CD4-positive, alpha-beta T cell (primary cell): ENCODE results near the gene ETFB. TPM values are rescaled to one million over a fixed set of nuclear protein-coding genes. Genes with fewer than 3 reads are reported as not detected.

Source experiments
- ATAC-seq: fragments of 200-7000 bp; cut with Tn5 transposase; one replicate; pipeline ENCODE4 v1.10.0; 2022; ENCODE audit warnings: mild to moderate bottlenecking; ENCODE audit not compliant: poor library complexity
- CTCF ChIA-PET: fragments of 350-600 bp; sonication (Branson Sonifier 250); formaldehyde crosslinking; loops from one replicate; lab custom pipeline; 2021; ENCODE audit warnings: antibody characterized with exemption, inconsistent platforms; lab: Charles Lee
- POLR2A ChIA-PET: fragments of 350-600 bp; sonication (Branson Sonifier 250); formaldehyde crosslinking; loops from one replicate; lab custom pipeline; 2021; ENCODE audit warnings: antibody characterized with exemption, inconsistent platforms; lab: Charles Lee
- DNase-seq, 14 experiments: peaks; one replicate each; pipeline ENCODE4 v3.0.0-alpha.2; 2013 to 2020; ENCODE audit warnings: mixed read lengths in 2 of 14
- H3K27ac ChIP-seq, 2 donors: one replicate each; pipeline versions ENCODE4 v1.5.1 to v1.7.0; 2013; ENCODE audit warnings: low read length in 2 of 2, low read depth in 1 of 2, mild to moderate bottlenecking in 1 of 2
- H3K27me3 ChIP-seq, 2 experiments: 1 replicate in 1 of 2; 2 replicates in 1 of 2; pipeline versions ENCODE4 v1.6.1 to v1.7.0; 2013; ENCODE audit warnings: low read length in 2 of 2, control low read depth in 1 of 2, mild to moderate bottlenecking in 1 of 2, moderate library complexity in 1 of 2; ENCODE audit not compliant: insufficient read depth in 2 of 2, control insufficient read depth in 1 of 2
- H3K36me3 ChIP-seq: one replicate; pipeline ENCODE4 v1.6.1; 2013; ENCODE audit warnings: low read length, control low read depth; ENCODE audit not compliant: insufficient read depth
- H3K4me1 ChIP-seq: one replicate; pipeline ENCODE4 v1.6.1; 2013; ENCODE audit warnings: low read length, control low read depth; ENCODE audit not compliant: insufficient read depth
- H3K4me3 ChIP-seq: one replicate; pipeline ENCODE4 v1.5.1; 2013; ENCODE audit warnings: mild to moderate bottlenecking, low read length, moderate library complexity
- H3K9me3 ChIP-seq, 2 experiments: 1 replicate in 1 of 2; 2 replicates in 1 of 2; pipeline versions ENCODE4 v1.6.1 to v1.7.0; 2013; ENCODE audit warnings: low read length in 2 of 2, mild to moderate bottlenecking in 2 of 2, control low read depth in 1 of 2, moderate library complexity in 1 of 2; ENCODE audit not compliant: control insufficient read depth in 1 of 2, insufficient read depth in 1 of 2
- H3K27ac Mint-ChIP-seq: one replicate; pipeline ENCODE4 v1.8.0; 2020; ENCODE audit warnings: mixed read lengths
- H3K27me3 Mint-ChIP-seq: one replicate; pipeline ENCODE4 v1.8.0; 2021; ENCODE audit warnings: mixed read lengths
- H3K36me3 Mint-ChIP-seq: one replicate; pipeline ENCODE4 v1.8.0; 2021; ENCODE audit warnings: low read depth, mixed read lengths
- H3K4me1 Mint-ChIP-seq: one replicate; pipeline ENCODE4 v1.8.0; 2021; ENCODE audit warnings: low read depth, mixed read lengths
- H3K4me3 Mint-ChIP-seq: one replicate; pipeline ENCODE4 v1.8.0; 2020; ENCODE audit warnings: mild to moderate bottlenecking, mixed read lengths
- H3K9me3 Mint-ChIP-seq: one replicate; pipeline ENCODE4 v1.8.0; 2020; ENCODE audit warnings: mixed read lengths
- intact Hi-C, 2 experiments: fragments of 100-400 bp; cut with DNase I in 1 of 2; cut with micrococcal nuclease in 1 of 2; formaldehyde crosslinking; loops; one replicate each; pipeline versions ENCODE4 v1.15.1 to v1.9.0; 2023 to 2025; cut with DNase I, micrococcal nuclease
- total RNA-seq, 174 experiments: library from RNA in 2 of 174; stranded (reverse) in 2 of 174; gene quantifications; one replicate each; pipeline ENCODE4 v1.2.3 and lab custom pipeline; 2021 to 2026
- TF ChIP-seq, protein P1 (sequence below): fragments of 200-600 bp; IDR thresholded peaks from one replicate; pipeline ENCODE4 v1.8.0; 2022; ENCODE audit warnings: antibody characterized with exemption, mild to moderate bottlenecking

ETFB gene
- total RNA-seq, 2 experiments from 2014 or later, result 29.7 to 30.1 TPM

DNA sequence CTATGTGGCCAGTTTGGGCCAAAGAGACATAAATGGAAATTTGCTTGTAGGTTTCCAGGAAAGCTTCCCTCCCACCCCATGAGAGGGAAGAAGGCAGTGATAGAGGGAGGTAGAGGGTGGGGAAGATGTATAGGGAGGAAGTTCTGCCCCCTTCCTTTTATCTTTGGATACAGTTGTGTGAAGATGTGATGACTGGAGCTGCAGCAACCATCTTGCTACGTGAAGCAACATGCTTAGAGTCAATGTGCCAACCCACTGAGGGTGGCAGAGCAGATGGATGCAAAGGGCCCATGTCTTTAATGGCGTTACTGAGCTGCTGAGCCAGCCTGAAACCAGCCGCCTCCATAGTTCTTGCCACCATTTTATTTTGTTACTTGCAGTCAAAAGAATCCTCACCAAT lies 35.0 kb downstream of the ETFB start:
- Mint-ChIP-seq H3K4me1 (no peaks in the 10 kb centered on the region), H3K36me3 (no peaks in the 10 kb centered on the region), H3K27ac (no peak overlapping the region), H3K4me3 (no peak overlapping the region), H3K27me3 (peaks cover 52% of the 10 kb centered on the region), H3K9me3 (no peaks in the 10 kb centered on the region)
- peaks cover 0 to 22% of the 10 kb centered on the region in 2 experiments for H3K9me3 ChIP-seq
- ChIA-PET CTCF (no interaction called here), POLR2A (no interaction called here)
- H3K27ac ChIP-seq, result no peak overlapping the region
- no peak overlapping the region for H3K4me3 ChIP-seq
- intact Hi-C loops, result no loop called here
- DNase-seq, result no peak
- H3K27me3 ChIP-seq, result peaks cover 36 to 37% of the 10 kb centered on the region in 2 experiments
- no peak for ATAC-seq
- H3K4me1 ChIP-seq, result peaks cover 13% of the 10 kb centered on the region
- TF ChIP-seq, protein P1, sequence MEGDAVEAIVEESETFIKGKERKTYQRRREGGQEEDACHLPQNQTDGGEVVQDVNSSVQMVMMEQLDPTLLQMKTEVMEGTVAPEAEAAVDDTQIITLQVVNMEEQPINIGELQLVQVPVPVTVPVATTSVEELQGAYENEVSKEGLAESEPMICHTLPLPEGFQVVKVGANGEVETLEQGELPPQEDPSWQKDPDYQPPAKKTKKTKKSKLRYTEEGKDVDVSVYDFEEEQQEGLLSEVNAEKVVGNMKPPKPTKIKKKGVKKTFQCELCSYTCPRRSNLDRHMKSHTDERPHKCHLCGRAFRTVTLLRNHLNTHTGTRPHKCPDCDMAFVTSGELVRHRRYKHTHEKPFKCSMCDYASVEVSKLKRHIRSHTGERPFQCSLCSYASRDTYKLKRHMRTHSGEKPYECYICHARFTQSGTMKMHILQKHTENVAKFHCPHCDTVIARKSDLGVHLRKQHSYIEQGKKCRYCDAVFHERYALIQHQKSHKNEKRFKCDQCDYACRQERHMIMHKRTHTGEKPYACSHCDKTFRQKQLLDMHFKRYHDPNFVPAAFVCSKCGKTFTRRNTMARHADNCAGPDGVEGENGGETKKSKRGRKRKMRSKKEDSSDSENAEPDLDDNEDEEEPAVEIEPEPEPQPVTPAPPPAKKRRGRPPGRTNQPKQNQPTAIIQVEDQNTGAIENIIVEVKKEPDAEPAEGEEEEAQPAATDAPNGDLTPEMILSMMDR, result no peak
- H3K36me3 ChIP-seq, result no peaks in the 10 kb centered on the region

DNA sequence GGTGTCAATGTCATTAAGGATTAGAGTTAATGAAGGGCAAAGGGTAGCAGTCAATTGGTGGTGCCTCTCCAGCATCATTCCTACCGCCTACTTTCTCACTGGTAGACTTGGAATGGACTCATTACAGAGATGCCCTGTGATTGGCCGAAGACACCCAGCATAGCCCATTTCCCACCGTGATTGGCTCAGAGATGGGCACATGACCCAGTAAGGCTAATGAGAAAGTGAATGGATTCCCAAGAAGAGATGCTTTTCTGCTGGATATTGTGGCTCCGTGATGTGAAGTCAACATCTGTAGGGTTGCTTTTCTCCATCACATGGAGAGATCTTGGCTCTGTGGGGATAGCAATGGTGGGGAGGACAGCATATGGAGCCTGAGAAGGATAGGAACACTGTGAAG lies 35.8 kb downstream of the ETFB start:
- ATAC-seq (no peak), DNase-seq (no peak)
- POLR2A ChIA-PET, result no interaction called here
- TF ChIP-seq, protein P1, result no peak
- Mint-ChIP-seq H3K9me3 (no peaks in the 10 kb centered on the region), H3K36me3 (no peaks in the 10 kb centered on the region), H3K4me3 (no peak overlapping the region), H3K27me3 (peaks cover 60% of the 10 kb centered on the region), H3K4me1 (no peaks in the 10 kb centered on the region), H3K27ac (no peak overlapping the region)
- Histone ChIP-seq H3K4me1 (peaks cover 13% of the 10 kb centered on the region), H3K27ac (no peak overlapping the region), H3K27me3 (peaks cover 40 to 45% of the 10 kb centered on the region in 2 experiments), H3K4me3 (no peak overlapping the region), H3K9me3 (peaks cover 0 to 22% of the 10 kb centered on the region in 2 experiments), H3K36me3 (no peaks in the 10 kb centered on the region)
- CTCF ChIA-PET, result no interaction called here
- intact Hi-C loops, result no loop called here

DNA sequence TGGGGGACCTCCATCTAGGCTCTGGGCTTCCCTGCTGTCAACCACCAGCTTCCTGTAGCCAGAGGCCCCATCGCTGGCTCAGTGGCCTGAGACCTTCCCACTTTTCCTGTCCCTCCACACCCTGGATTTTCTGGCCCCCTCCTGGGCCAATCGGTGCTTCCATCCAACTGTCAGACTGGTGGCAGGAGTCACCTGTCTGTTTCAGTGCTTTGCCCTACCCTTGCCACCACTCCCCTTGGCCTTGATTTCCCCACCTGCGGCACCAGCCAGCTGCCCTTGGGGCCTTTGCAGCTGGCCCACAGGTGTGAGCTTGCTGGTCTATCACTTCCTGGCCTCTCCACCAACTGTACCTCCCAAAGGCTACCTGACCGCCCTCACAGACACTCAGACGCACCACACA lies 36.8 kb downstream of the ETFB start:
- Mint-ChIP-seq H3K36me3 (no peaks in the 10 kb centered on the region), H3K27me3 (peaks cover 70% of the 10 kb centered on the region), H3K4me3 (no peak overlapping the region), H3K4me1 (no peaks in the 10 kb centered on the region), H3K9me3 (no peaks in the 10 kb centered on the region), H3K27ac (no peak overlapping the region)
- H3K9me3 ChIP-seq, result peaks cover 0 to 22% of the 10 kb centered on the region in 2 experiments
- no peak for DNase-seq
- POLR2A ChIA-PET, result no interaction called here
- no peak for ATAC-seq
- CTCF ChIA-PET, result no interaction called here
- H3K4me3 ChIP-seq, result no peak overlapping the region
- H3K4me1 ChIP-seq, result peaks cover 13% of the 10 kb centered on the region
- no peak overlapping the region for H3K27ac ChIP-seq
- H3K36me3 ChIP-seq, result no peaks in the 10 kb centered on the region
- intact Hi-C loops, result no loop called here
- TF ChIP-seq, protein P1, result no peak
- H3K27me3 ChIP-seq, result peaks cover 40 to 50% of the 10 kb centered on the region in 2 experiments
